ENCODE results near the gene NIPA2.

Gene NIPA2

GRCh38 chr15:22874256-22874655 is 35.8 kb downstream of the NIPA2 start:
- no peak for DNase-seq (ENCODE audit: low read depth in 2 of 2)
- TF ChIP-seq, protein P1, sequence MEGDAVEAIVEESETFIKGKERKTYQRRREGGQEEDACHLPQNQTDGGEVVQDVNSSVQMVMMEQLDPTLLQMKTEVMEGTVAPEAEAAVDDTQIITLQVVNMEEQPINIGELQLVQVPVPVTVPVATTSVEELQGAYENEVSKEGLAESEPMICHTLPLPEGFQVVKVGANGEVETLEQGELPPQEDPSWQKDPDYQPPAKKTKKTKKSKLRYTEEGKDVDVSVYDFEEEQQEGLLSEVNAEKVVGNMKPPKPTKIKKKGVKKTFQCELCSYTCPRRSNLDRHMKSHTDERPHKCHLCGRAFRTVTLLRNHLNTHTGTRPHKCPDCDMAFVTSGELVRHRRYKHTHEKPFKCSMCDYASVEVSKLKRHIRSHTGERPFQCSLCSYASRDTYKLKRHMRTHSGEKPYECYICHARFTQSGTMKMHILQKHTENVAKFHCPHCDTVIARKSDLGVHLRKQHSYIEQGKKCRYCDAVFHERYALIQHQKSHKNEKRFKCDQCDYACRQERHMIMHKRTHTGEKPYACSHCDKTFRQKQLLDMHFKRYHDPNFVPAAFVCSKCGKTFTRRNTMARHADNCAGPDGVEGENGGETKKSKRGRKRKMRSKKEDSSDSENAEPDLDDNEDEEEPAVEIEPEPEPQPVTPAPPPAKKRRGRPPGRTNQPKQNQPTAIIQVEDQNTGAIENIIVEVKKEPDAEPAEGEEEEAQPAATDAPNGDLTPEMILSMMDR (IDR thresholded peaks at IDR 0.05; ENCODE audit: low read depth, low read length) = no peak
- H3K4me3 ChIP-seq (replicated peaks in 1 of 2; ENCODE audit: low read depth in 2 of 2, low read length in 2 of 2) = no peak overlapping the region

DNA sequence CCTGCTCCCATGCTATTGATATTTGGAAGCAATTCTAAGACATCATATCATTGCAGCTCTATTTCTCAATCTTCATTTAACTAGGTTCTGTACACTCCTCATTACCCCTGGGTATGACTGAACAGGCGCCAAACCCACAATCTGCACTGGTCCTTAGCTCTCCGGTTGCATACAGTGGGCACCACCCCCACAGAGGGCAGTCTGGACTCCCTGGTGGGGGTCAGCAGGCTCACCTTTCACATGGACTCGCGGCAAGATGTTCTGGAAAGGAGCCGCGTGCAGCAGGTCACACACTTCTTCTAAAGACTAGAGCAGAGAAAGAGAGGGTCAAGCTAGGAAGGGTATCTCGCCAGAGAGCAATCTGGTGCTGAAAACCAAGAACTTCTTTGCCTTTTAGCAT is 36.5 kb downstream of the NIPA2 start:
- no peak overlapping the region for H3K4me3 ChIP-seq (replicated peaks in 1 of 2; ENCODE audit: low read depth in 2 of 2, low read length in 2 of 2)
- no peak for DNase-seq (ENCODE audit: low read depth in 2 of 2)
- TF ChIP-seq, protein P1 (IDR thresholded peaks at IDR 0.05; ENCODE audit: low read depth, low read length) = no peak

DNA sequence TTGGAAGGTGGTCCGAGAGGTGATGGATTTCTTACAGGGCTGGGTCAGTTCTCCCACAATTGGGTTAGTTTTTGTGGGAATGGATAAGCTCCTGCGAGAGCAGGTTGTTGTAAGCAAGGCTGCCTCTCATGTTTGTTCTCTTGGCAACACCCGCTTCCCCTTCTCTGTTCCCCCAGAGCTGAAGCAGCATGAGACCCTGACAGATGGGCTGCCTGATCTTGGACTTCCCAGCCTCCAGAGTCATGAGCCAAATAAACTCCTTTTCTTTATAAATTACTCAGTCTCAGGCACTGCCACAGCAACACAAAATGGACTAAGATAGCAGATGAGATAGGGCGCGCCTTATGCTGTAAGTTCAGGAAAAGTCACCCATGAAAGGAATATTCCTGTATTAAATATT is 38.7 kb downstream of the NIPA2 start:
- TF ChIP-seq, protein P1 (IDR thresholded peaks at IDR 0.05; ENCODE audit: low read depth, low read length) = no peak
- no peak overlapping the region for H3K4me3 ChIP-seq (replicated peaks in 1 of 2; ENCODE audit: low read depth in 2 of 2, low read length in 2 of 2)
- DNase-seq (ENCODE audit: low read depth in 2 of 2) = no peak

DNA sequence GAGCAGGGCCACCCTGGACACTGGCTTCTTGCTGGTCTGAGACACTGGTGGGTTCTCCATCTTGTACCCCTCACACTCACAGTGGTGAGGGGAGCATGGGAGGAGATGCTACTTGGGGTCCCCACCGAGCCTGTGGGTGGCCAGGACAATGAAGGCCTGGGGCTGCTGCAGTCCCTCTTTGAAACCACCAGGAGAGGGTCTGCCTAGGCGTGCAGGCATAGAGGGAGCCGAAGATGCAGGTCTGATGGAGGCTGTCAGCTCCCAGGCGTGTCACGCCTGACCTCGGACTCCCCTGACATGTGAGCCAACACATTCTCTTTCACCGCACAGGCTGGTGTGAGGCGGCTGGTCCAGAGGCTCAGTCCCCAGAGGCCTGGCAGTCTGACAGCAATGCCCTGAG is 39.1 kb downstream of the NIPA2 start:
- no peak for DNase-seq (ENCODE audit: low read depth in 2 of 2)
- H3K4me3 ChIP-seq (replicated peaks in 1 of 2; ENCODE audit: low read depth in 2 of 2, low read length in 2 of 2) = no peak overlapping the region
- TF ChIP-seq, protein P1 (IDR thresholded peaks at IDR 0.05; ENCODE audit: low read depth, low read length) = no peak

GRCh38 chr15:22878103-22878502 is 39.6 kb downstream of the NIPA2 start:
- H3K4me3 ChIP-seq (replicated peaks in 1 of 2; ENCODE audit: low read depth in 2 of 2, low read length in 2 of 2) = no peak overlapping the region
- DNase-seq (ENCODE audit: low read depth in 2 of 2) = no peak
- TF ChIP-seq, protein P1 (IDR thresholded peaks at IDR 0.05; ENCODE audit: low read depth, low read length) = no peak

- DNase-seq (ENCODE audit: low read depth in 2 of 2) = no peak
- TF ChIP-seq, protein P1 (IDR thresholded peaks at IDR 0.05; ENCODE audit: low read depth, low read length) = no peak
- no peak overlapping the region for H3K4me3 ChIP-seq (replicated peaks in 1 of 2; ENCODE audit: low read depth in 2 of 2, low read length in 2 of 2)
Measured at GRCh38 chr15:22880068-22880980, 41.9 kb downstream of the NIPA2 start.

All from cardiac fibroblast (primary cell).